K562 (cell line): Measurements from ENCODE around the gene MYO10. TPM values are rescaled to one million over a fixed set of nuclear protein-coding genes. Genes with fewer than 3 reads are reported as not detected.

Experiments used
- ATAC-seq: fragments of 200-7000 bp; cut with Tn5 transposase; 3 replicates; pipeline ENCODE4 v1.9.1; 2020; ENCODE audit warnings: moderate library complexity
- BruUV-seq: library from RNA; stranded (reverse); fragments of 400-500 nt; replicated peaks from 2 replicates; lab custom pipeline; 2021; lab: Mats Ljungman, UMichigan
- CTCF ChIA-PET: fragments of 300-600 bp; formaldehyde crosslinking; extraction: SDS; loops from one replicate; lab custom pipeline; 2021; ENCODE audit warnings: low intra/inter-chr PET ratio; lab: Yijun Ruan, JAX
- POLR2A ChIA-PET: fragments of 300-600, 350-650 bp; sonication (Branson Sonifier 250); formaldehyde crosslinking; extraction: SDS; loops from one replicate; lab custom pipeline; 2021; ENCODE audit warnings: antibody characterized with exemption, inconsistent platforms; lab: Yijun Ruan, JAX
- DNase-seq, 4 experiments: peaks; one replicate each; pipeline versions ENCODE4 v3.0.0 to v3.0.0-alpha.2; 2011 to 2018; ENCODE audit warnings: low spot score in 3 of 4, mixed read lengths in 3 of 4; ENCODE audit errors: extremely low read depth in 1 of 4
- FAIRE-seq: peaks from 2 replicates; lab custom pipeline; 2011; peaks lifted over from hg19 to GRCh38; lab: Jason Lieb, UNC
- H2AFZ ChIP-seq: 2 replicates; pipeline ENCODE4 v1.6.0; 2011; ENCODE audit warnings: low read depth, low read length, control low read depth, inconsistent platforms
- H3K27ac ChIP-seq: fragments of 200-600 bp; 3 replicates; pipeline ENCODE4 v1.8.0; 2011; ENCODE audit warnings: low read depth, mild to moderate bottlenecking, control low read depth, inconsistent platforms, low read length, moderate library complexity, mixed read lengths; ENCODE audit errors: extremely low read depth
- H3K27me3 ChIP-seq, 2 experiments: fragments of 300-600 bp in 1 of 2; 2 replicates in 1 of 2; 3 replicates in 1 of 2; pipeline versions ENCODE4 v1.6.0 to v1.8.0; 2011; ENCODE audit warnings: inconsistent platforms in 2 of 2, low read length in 2 of 2, mild to moderate bottlenecking in 1 of 2, mixed read lengths in 1 of 2, moderate library complexity in 1 of 2; ENCODE audit not compliant: control insufficient read depth in 2 of 2, insufficient read depth in 2 of 2
- H3K36me3 ChIP-seq: fragments of 300-600 bp; 3 replicates; pipeline ENCODE4 v1.8.0; 2011; ENCODE audit warnings: mild to moderate bottlenecking, low read length, inconsistent platforms; ENCODE audit not compliant: control insufficient read depth, insufficient read depth
- H3K4me1 ChIP-seq, 2 experiments: fragments of 200-600 bp in 1 of 2; replicated peaks in 1 of 2; 2 replicates in 1 of 2; 3 replicates in 1 of 2; pipeline versions ENCODE4 v1.5.1 to v1.8.0; 2011; ENCODE audit warnings: inconsistent platforms in 2 of 2, low read length in 2 of 2, mild to moderate bottlenecking in 1 of 2, mixed read lengths in 1 of 2, moderate library complexity in 1 of 2; ENCODE audit not compliant: control insufficient read depth in 2 of 2, insufficient read depth in 2 of 2
- H3K4me2 ChIP-seq: 2 replicates; pipeline ENCODE4 v1.6.1; 2011; ENCODE audit warnings: low read length, control low read depth, inconsistent platforms, mixed read lengths; ENCODE audit not compliant: insufficient read depth
- H3K4me3 ChIP-seq: fragments of 200-600 bp; sonication (generic), shearing (Covaris generic); 2 replicates; pipeline ENCODE4 v1.5.1; 2016; ENCODE audit warnings: control low read depth, inconsistent platforms
- H3K79me2 ChIP-seq: fragments of 200-600 bp; 3 replicates; pipeline ENCODE4 v1.8.0; 2011; ENCODE audit warnings: low read length, inconsistent platforms; ENCODE audit not compliant: control insufficient read depth, insufficient read depth
- H3K9ac ChIP-seq, 2 experiments: 2 replicates each; pipeline versions ENCODE4 v1.6.0 to v1.6.1; 2011; ENCODE audit warnings: low read depth in 2 of 2, low read length in 2 of 2, control low read depth in 1 of 2, inconsistent platforms in 1 of 2, mild to moderate bottlenecking in 1 of 2, mixed read lengths in 1 of 2; ENCODE audit not compliant: insufficient read depth in 1 of 2
- H3K9me1 ChIP-seq: one replicate; pipeline ENCODE4 v1.6.0; 2011; ENCODE audit warnings: inconsistent platforms, mild to moderate bottlenecking, low read length, moderate library complexity; ENCODE audit not compliant: control insufficient read depth, insufficient read depth
- H3K9me3 ChIP-seq: replicated peaks from 2 replicates; pipeline ENCODE4 v1.5.1; 2011; ENCODE audit warnings: low read depth, low read length, inconsistent platforms; ENCODE audit not compliant: control insufficient read depth, insufficient read depth
- H4K20me1 ChIP-seq: replicated peaks from 2 replicates; pipeline ENCODE4 v1.6.1; 2011; ENCODE audit warnings: low read length, inconsistent platforms, mixed read lengths; ENCODE audit not compliant: control insufficient read depth, insufficient read depth
- CTCF ChIP-seq, 3 experiments: IDR thresholded peaks in 2 of 3; conservative IDR thresholded peaks in 1 of 3; 2 replicates each; pipeline ENCODE4 v1.5.1; 2011 to 2012; ENCODE audit warnings: low read length in 3 of 3, mild to moderate bottlenecking in 3 of 3, control low read depth in 2 of 3, improper control_type of control experiment in 1 of 3, inconsistent platforms in 1 of 3, low read depth in 1 of 3, mixed read lengths in 1 of 3, moderate library complexity in 1 of 3; ENCODE audit not compliant: insufficient read depth in 2 of 3
- LEF1 ChIP-seq: fragments of 450-650 bp; IDR thresholded peaks from 2 replicates; pipeline ENCODE4 v1.6.1; 2016; ENCODE audit warnings: mild to moderate bottlenecking
- MBD2 ChIP-seq: sonication (generic); IDR thresholded peaks from 2 replicates; pipeline ENCODE4 v1.6.1; 2016; ENCODE audit warnings: low read depth, borderline replicate concordance
- MCM7 ChIP-seq, 2 experiments: fragments of 450-650 bp; IDR thresholded peaks; 2 replicates each; pipeline ENCODE4 v1.6.1; 2016 to 2018
- MEIS2 ChIP-seq: fragments of 450-650 bp; IDR thresholded peaks from 2 replicates; pipeline ENCODE4 v1.6.1; 2014; ENCODE audit warnings: mild to moderate bottlenecking; ENCODE audit not compliant: partially characterized antibody
- MYNN ChIP-seq, 2 experiments: sonication (generic); formaldehyde crosslinking in 1 of 2; IDR thresholded peaks; 2 replicates each; pipeline versions ENCODE4 v1.5.0 to v1.6.1; 2016 to 2020; ENCODE audit warnings: antibody characterized with exemption in 1 of 2, missing genetic modification reagents in 1 of 2
- NCOA1 ChIP-seq: fragments of 450-650 bp; IDR thresholded peaks from 2 replicates; pipeline ENCODE4 v1.6.1; 2016; ENCODE audit warnings: low read depth
- RAD21 ChIP-seq, 2 experiments: fragments of 250-450 bp in 1 of 2; fragments of 450-650 bp in 1 of 2; sonication (Bioruptor Pico) in 1 of 2; formaldehyde crosslinking in 1 of 2; IDR thresholded peaks in 1 of 2; conservative IDR thresholded peaks in 1 of 2; 2 replicates each; pipeline versions ENCODE4 v1.4.0 to v1.8.0; 2020 to 2022; ENCODE audit warnings: mild to moderate bottlenecking in 2 of 2, moderate library complexity in 1 of 2
- SP1 ChIP-seq: sonication (generic); formaldehyde crosslinking; IDR thresholded peaks from 2 replicates; pipeline ENCODE4 v1.8.1; 2022; ENCODE audit warnings: mild to moderate bottlenecking, missing genetic modification reagents
- SRF ChIP-seq, 2 experiments: fragments of 250-450, 450-650 bp in 1 of 2; sonication (Bioruptor Pico) in 1 of 2; sonication (generic) in 1 of 2; formaldehyde crosslinking; IDR thresholded peaks; 2 replicates each; pipeline versions ENCODE4 v1.5.0 to v1.5.1; 2020 to 2022; ENCODE audit warnings: mild to moderate bottlenecking in 1 of 2, missing genetic modification reagents in 1 of 2
- WGBS: fragments of 100-300 bp; shearing (Covaris generic); methylation state at CpG from one replicate; pipeline ENCODE4 v1.1.6; 2016; ENCODE audit warnings: low coverage, mixed read lengths; ENCODE audit not compliant: insufficient coverage; ENCODE audit errors: missing lambda C conversion rate; 5-methylcytosine and 5-hydroxymethylcytosine counted together
- in situ Hi-C: fragments of 300-500 bp; cut with MboI; formaldehyde crosslinking; loops from 4 replicates; pipeline ENCODE4 v1.15.0; 2018; ENCODE audit warnings: inconsistent platforms, mixed read lengths
- intact Hi-C: fragments of 100-400 bp; cut with micrococcal nuclease; formaldehyde crosslinking; loops from 2 replicates; pipeline ENCODE4 v1.14.2; 2022
- polyA plus RNA-seq, 8 experiments: library from polyadenylated mRNA; depleted of rRNA in 4 of 8; stranded (reverse) in 5 of 8; unstranded in 3 of 8; fragments of >200 nt; fragmentation: Nextera tagmentation in 2 of 8; fragmentation: Illumina TruSeq in 1 of 8; extraction: Ambion mirVana in 2 of 8; extraction: Trizol in 1 of 8; gene quantifications; 2 replicates each; pipeline versions ENCODE4 v1.2.1 to v1.2.3, GENCODE V29; 2011 to 2014; ENCODE audit warnings: inconsistent platforms in 1 of 8, missing spikeins in 1 of 8
- total RNA-seq, 7 experiments: library from RNA; depleted of rRNA in 6 of 7; stranded (reverse); fragments of >200 nt in 6 of 7; fragmentation: Illumina TruSeq in 2 of 7; extraction: Trizol in 2 of 7; gene quantifications; 2 replicates each; pipeline versions ENCODE4 v1.2.1 to v1.2.3, GENCODE V29; 2011 to 2021; ENCODE audit warnings: low replicate concordance in 1 of 7
- TF ChIP-seq, protein P1 (sequence below): fragments of 250-450 bp; sonication (Bioruptor Pico); IDR thresholded peaks from 2 replicates; pipeline ENCODE4 v1.5.0; 2020; ENCODE audit warnings: mild to moderate bottlenecking

MYO10 gene
- total and polyA plus RNA-seq, 9 of the 15 experiments (the other 6 are each of a cell fraction or from before 2014, with no cell fraction given): 0.04 to 0.24 TPM; not detected in 7

DNA sequence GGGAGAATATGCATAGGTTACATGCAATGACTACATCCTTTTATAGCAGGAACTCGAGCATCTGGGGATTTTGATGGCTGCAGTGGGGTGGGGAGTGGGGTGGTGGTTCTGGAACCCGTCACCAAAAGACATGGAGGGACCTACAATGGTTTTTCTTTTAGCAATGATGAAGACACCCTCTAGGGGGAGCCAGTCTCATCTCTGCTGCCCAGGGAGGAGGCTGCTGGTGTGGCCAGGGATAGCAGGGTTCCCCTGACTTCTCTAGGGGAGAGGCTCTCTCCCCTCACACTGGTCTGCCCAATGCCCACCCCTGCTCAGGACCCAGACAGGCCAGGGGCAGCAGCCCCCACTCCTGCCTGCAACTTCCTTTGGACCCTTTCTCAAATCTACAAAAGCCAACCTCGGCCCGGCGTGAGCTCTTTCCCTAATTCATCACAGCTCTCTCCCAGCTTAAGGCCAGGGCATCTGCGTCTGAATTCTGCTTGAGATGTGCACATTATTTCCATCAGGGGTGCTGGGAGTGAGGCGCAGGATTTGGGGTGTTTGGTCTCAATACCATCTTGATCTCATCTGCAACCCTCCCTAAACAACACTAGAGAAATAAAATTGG is 245.7 kb downstream of the MYO10 start:
- Histone ChIP-seq H3K36me3 (no peaks in the 10 kb centered on the region), H4K20me1 (no peaks in the 10 kb centered on the region), H3K4me3 (no peak overlapping the region), H3K4me1 (no peaks in the 10 kb centered on the region)
- BruUV-seq: no TSS peak
- CTCF ChIA-PET: no interaction called here
- in situ Hi-C loops: no loop called here
- POLR2A ChIA-PET: interaction anchor here (0.6 kb wide), 1 partner anchor 349 kb away, joined by 3 read pairs; no protein-coding TSS in a partner anchor
- 18% methylated on average over 7 of the region's 7 CpGs for WGBS
- TF ChIP-seq SP1 (CRISPR knock-in tag): no peak
- no peak for TF ChIP-seq MYNN (IDR thresholded peaks at IDR 0.05)
- TF ChIP-seq MYNN (CRISPR knock-in tag; IDR thresholded peaks at IDR 0.05): no peak
- TF ChIP-seq, protein P1, sequence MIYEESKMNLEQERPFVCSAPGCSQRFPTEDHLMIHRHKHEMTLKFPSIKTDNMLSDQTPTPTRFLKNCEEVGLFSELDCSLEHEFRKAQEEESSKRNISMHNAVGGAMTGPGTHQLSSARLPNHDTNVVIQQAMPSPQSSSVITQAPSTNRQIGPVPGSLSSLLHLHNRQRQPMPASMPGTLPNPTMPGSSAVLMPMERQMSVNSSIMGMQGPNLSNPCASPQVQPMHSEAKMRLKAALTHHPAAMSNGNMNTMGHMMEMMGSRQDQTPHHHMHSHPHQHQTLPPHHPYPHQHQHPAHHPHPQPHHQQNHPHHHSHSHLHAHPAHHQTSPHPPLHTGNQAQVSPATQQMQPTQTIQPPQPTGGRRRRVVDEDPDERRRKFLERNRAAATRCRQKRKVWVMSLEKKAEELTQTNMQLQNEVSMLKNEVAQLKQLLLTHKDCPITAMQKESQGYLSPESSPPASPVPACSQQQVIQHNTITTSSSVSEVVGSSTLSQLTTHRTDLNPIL: no peak
- TF ChIP-seq MCM7 (IDR thresholded peaks at IDR 0.05): no peak
- TF ChIP-seq LEF1: no peak
- TF ChIP-seq RAD21 (CRISPR knock-in tag; conservative IDR thresholded peaks at IDR 0.05 in 1 of 2, IDR thresholded peaks at IDR 0.05 in 1 of 2): peak; percentile 29 to 60; a peak in 3 of 4 replicates
- no peak for TF ChIP-seq NCOA1
- TF ChIP-seq MBD2: no peak
- TF ChIP-seq CTCF (IDR thresholded peaks at IDR 0.05 in 2 of 3, conservative IDR thresholded peaks at IDR 0.05 in 1 of 3; ENCODE audit: insufficient read depth in 2 of 3, low read depth in 1 of 3, low read length in 3 of 3): peak; percentile 71 to 77 (median 72)
- peak in 1 of 2 experiments; percentile 46; a peak in 1 of 4 replicates for TF ChIP-seq SRF (CRISPR knock-in tag; IDR thresholded peaks at IDR 0.05)
- TF ChIP-seq MEIS2: no peak
- TF ChIP-seq, all 486 proteins: peak for 3
- peaks cover 7 to 14% of the 10 kb centered on the region in 2 experiments; a peak in 3 of 5 replicates for H3K27me3 ChIP-seq
- no peak overlapping the region for H3K4me2 ChIP-seq
- DNase-seq (peak; percentile 62 to 74 (median 70)), ATAC-seq (peak; percentile 99), FAIRE-seq (peak; percentile 77)
- intact Hi-C loops: no loop called here
- no peaks in the 10 kb centered on the region for H3K9me1 ChIP-seq
- H3K79me2 ChIP-seq: no peaks in the 10 kb centered on the region
- no peak overlapping the region for H3K27ac ChIP-seq
- H2AFZ ChIP-seq: no peak overlapping the region
- no peaks in the 10 kb centered on the region for H3K9me3 ChIP-seq
- H3K9ac ChIP-seq: no peak overlapping the region
